Measurements from ENCODE around the gene CHID1. TPM values are rescaled to one million over a fixed set of nuclear protein-coding genes. Genes with fewer than 3 reads are reported as not detected.

Gene CHID1
- total and polyA plus RNA-seq, 2 of the 8 experiments (the other 6 are each of a cell fraction or from before 2014, with no cell fraction given) = 81.2 to 88.5 TPM

DNA sequence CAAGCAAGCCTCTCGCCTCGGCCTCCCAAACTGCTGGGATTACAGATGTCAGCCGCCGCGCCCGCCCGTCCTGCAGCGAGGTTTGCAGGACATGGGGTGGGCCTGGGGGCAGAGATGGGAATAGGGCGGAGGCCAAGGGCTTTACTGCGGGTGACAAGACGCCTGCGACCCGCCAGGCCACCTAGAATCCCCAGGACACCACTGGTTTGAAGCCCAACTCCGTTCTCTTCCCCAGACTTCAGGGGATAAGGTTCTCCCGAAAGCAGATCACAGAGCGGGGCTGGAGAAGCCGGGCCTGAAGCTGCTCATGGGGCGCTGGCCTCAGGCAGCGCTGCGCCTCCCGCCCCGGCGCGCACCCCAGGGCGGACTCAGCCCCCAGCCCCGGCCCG is 68.6 kb downstream of the CHID1 start:
- ChIA-PET POLR2A (ENCODE audit: partially characterized antibody) (interaction anchor here (0.7 to 40.4 kb wide), 5 partner anchors 15 to 716 kb away, joined by 3 to 1917 read pairs (median 3); partner anchors contain the start of genes CD151, CEND1, CRACR2B and PIDD1), CTCF (ENCODE audit: partially characterized antibody) (interaction anchor here (2.0 to 5.2 kb wide), 2 partner anchors 13 to 23 kb away, joined by 7 to 26 read pairs; partner anchors contain the start of genes CRACR2B and PNPLA2)
- H4K20me1 ChIP-seq (replicated peaks in 1 of 2; ENCODE audit: control insufficient read depth in 1 of 2, insufficient read depth in 2 of 2, low read length in 2 of 2) = peaks cover 7 to 40% of the 10 kb centered on the region in 2 experiments
- WGBS, 2 experiments (ENCODE audit: extremely low coverage in 1 of 2, insufficient coverage in 1 of 2, insufficient read length in 1 of 2, insufficient replicate concordance in 2 of 2, low coverage in 1 of 2, low lambda C conversion rate in 2 of 2, missing lambda C conversion rate in 1 of 2) = 4% methylated on average over 9 of the region's 27 CpGs; no CpG with 5 or more reads in 1 of the 2 experiments
- peaks cover 0 to 27% of the 10 kb centered on the region in 2 experiments; a peak in 2 of 4 replicates for H3K79me2 ChIP-seq (ENCODE audit: control insufficient read depth in 1 of 2, insufficient read depth in 2 of 2, low read length in 2 of 2)
- peak overlapping the region; percentile 99; the same call in 1 of the 2 replicates for H3K27ac ChIP-seq (ENCODE audit: low read depth, low read length)
- no peak overlapping the region for H2AFZ ChIP-seq (ENCODE audit: low read length)
- peak overlapping the region; percentile 52 to 87 for H3K4me2 ChIP-seq (ENCODE audit: insufficient read depth in 1 of 2, low read depth in 2 of 2, low read length in 2 of 2)
- H3K14ac ChIP-seq (ENCODE audit: insufficient read length) = no peak overlapping the region
- H2AK5ac ChIP-seq (ENCODE audit: low read depth, low read length) = no peak overlapping the region
- no peak overlapping the region for H2BK120ac ChIP-seq (replicated peaks; ENCODE audit: low read depth, low read length)
- DNase-seq (ENCODE audit: low read depth in 1 of 2, low spot score in 2 of 2) (no peak), FAIRE-seq (no peak)
- H3K23me2 ChIP-seq (ENCODE audit: low read depth, low read length) = peaks cover 21% of the 10 kb centered on the region; the same call in 1 of the 2 replicates
- no peak overlapping the region for H2BK15ac ChIP-seq (ENCODE audit: low read length)
- no peak overlapping the region for H3K4ac ChIP-seq (replicated peaks; ENCODE audit: insufficient read length, low read depth, low read length)
- H3K18ac ChIP-seq (ENCODE audit: extremely low read depth, low read length) = no peak overlapping the region
- peak overlapping the region; percentile 65 to 97 (median 94) for H3K9ac ChIP-seq (replicated peaks in 1 of 4; ENCODE audit: extremely low read depth in 1 of 4, low read depth in 3 of 4, low read length in 3 of 4)
- H2BK20ac ChIP-seq (ENCODE audit: low read length) = no peak overlapping the region
- H3K56ac ChIP-seq (replicated peaks; ENCODE audit: insufficient read length, low read depth, low read length) = no peak overlapping the region
- peak overlapping the region; percentile 93; the same call in 1 of the 2 replicates for H2BK5ac ChIP-seq (ENCODE audit: low read depth, low read length)
- H4K5ac ChIP-seq (ENCODE audit: insufficient read length, low read depth, low read length) = no peak overlapping the region
- peaks cover 0 to 34% (median 25%) of the 10 kb centered on the region in 4 experiments; a peak in 6 of 7 replicates for H3K4me1 ChIP-seq (replicated peaks in 1 of 4; ENCODE audit: control insufficient read depth in 3 of 4, insufficient read depth in 4 of 4, low read length in 3 of 4)
- peaks cover 10 to 27% (median 24%) of the 10 kb centered on the region in 4 experiments; a peak in 7 of 8 replicates for H3K36me3 ChIP-seq (ENCODE audit: control insufficient read depth in 2 of 4, insufficient read depth in 4 of 4, low read length in 3 of 4)
- H4K91ac ChIP-seq (replicated peaks; ENCODE audit: insufficient read length, low read length) = no peak overlapping the region
- H3K23ac ChIP-seq (ENCODE audit: insufficient read length) = no peak overlapping the region
- H2BK12ac ChIP-seq (ENCODE audit: low read depth, low read length) = no peak overlapping the region
- no peaks in the 10 kb centered on the region; a peak in 2 of 7 replicates for H3K27me3 ChIP-seq (replicated peaks in 1 of 4; ENCODE audit: control insufficient read depth in 3 of 4, extremely low read depth in 1 of 4, insufficient read depth in 3 of 4, low read length in 3 of 4)
- no peaks in the 10 kb centered on the region for H3K9me3 ChIP-seq (ENCODE audit: insufficient read depth in 2 of 2, low read depth in 1 of 2, low read length in 1 of 2)
- peaks cover 9% of the 10 kb centered on the region; the same call in 1 of the 2 replicates for H3K79me1 ChIP-seq (ENCODE audit: low read depth, low read length)
- H4K8ac ChIP-seq (ENCODE audit: extremely low read depth, insufficient read depth, low read length) = no peak overlapping the region; the same call in 1 of the 2 replicates
- peak overlapping the region; percentile 76 to 96 (median 82) for H3K4me3 ChIP-seq (ENCODE audit: extremely low read depth in 1 of 4, insufficient read depth in 2 of 4, low read depth in 3 of 4, low read length in 4 of 4)
- no peak for TF ChIP-seq PHF8 (conservative IDR thresholded peaks at IDR 0.05; ENCODE audit: low read depth, low read length)
- no peak for TF ChIP-seq SP2 (IDR thresholded peaks at IDR 0.05; ENCODE audit: low read length)
- TF ChIP-seq SUZ12 (IDR thresholded peaks at IDR 0.05; ENCODE audit: low read length) = no peak
- TF ChIP-seq TCF12 (IDR thresholded peaks at IDR 0.05; ENCODE audit: low read depth, low read length) = no peak
- no peak for TF ChIP-seq CHD1 (IDR thresholded peaks at IDR 0.05; ENCODE audit: low read depth, low read length)
- no peak; a peak in 1 of 4 replicates for TF ChIP-seq SIN3A (conservative IDR thresholded peaks at IDR 0.05 in 1 of 2, IDR thresholded peaks at IDR 0.05 in 1 of 2; ENCODE audit: low read depth in 1 of 2, low read length in 2 of 2)
- TF ChIP-seq ASH2L (IDR thresholded peaks at IDR 0.05; ENCODE audit: low read length) = no peak
- TF ChIP-seq RNF2 (IDR thresholded peaks at IDR 0.05; ENCODE audit: borderline replicate concordance, low read depth, low read length, missing control alignments, poor library complexity, severe bottlenecking) = no peak
- no peak for TF ChIP-seq SIRT6 (IDR thresholded peaks at IDR 0.05; ENCODE audit: low read length)
- TF ChIP-seq EZH2 (IDR thresholded peaks at IDR 0.05; ENCODE audit: low read depth, low read length, severe bottlenecking) = no peak
- no peak for TF ChIP-seq NANOG (IDR thresholded peaks at IDR 0.05; ENCODE audit: insufficient read depth, low read depth, low read length, poor library complexity, severe bottlenecking)
- no peak for TF ChIP-seq POU5F1 (IDR thresholded peaks at IDR 0.05; ENCODE audit: low read depth, low read length)
- TF ChIP-seq CBX8 (IDR thresholded peaks at IDR 0.05; ENCODE audit: borderline replicate concordance, low read depth, low read length) = no peak
